Measurements from ENCODE around the gene EPN2.

The EPN2 gene

DNA sequence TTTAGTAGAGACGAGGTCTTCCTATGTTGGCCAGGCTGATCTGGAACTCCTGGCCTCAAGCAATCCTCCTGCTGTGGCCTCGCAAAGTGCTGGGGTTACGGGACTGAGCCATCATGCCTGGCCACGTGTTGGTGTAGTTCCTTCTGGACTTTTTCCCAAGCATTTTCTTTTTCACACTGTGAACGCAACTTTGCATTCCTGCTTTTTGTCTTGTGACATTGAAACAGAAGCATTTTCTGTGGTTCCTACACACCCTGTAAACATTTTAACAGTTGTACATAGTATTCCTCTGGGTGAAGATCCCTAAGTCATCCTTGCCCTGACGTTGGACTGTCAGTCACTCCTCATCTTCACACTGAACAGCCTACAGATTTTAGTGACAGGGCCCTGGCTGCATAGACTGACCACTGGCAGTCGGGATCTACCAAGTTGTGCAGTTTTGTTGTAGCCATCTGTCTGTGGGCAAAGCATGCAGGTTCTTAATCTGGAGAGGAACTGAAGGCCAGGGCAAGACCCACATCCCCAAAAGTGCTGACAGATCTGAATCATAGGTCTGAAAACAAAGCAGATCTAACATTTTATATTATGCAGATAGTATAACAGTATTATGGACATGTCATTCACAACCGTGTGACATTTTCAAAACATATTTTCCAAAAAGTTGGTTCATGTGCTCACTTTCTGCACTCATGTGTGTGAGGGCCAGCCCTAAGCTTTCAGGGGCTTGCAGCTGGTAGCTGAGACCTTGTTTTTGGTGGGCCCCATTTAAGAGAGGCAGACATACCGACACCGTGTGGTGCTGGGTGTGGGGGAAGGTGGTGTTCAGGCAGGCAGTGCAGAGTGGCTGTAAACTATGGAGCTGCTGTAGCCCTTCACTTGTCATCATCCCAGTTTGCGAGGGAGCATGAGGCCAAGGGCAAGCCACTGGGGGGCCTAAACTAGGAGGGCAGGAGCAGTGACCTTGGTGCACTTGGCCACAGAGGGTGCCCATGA, 59.9 kb downstream of the EPN2 start:
- peaks cover 2% of the 10 kb centered on the region for H3K36me3 ChIP-seq (ENCODE audit: insufficient read depth, low read length)
- peaks cover 31% of the 10 kb centered on the region for H3K4me1 ChIP-seq (ENCODE audit: insufficient read depth, low read length)
- no peaks in the 10 kb centered on the region for H3K9me3 ChIP-seq (ENCODE audit: low read length)
- no peaks in the 10 kb centered on the region for H3K27me3 ChIP-seq (ENCODE audit: insufficient read depth, low read length)
- no peak overlapping the region for H3K4me3 ChIP-seq (ENCODE audit: low read length)
- H2AFZ ChIP-seq (ENCODE audit: low read depth, low read length): no peak overlapping the region

DNA sequence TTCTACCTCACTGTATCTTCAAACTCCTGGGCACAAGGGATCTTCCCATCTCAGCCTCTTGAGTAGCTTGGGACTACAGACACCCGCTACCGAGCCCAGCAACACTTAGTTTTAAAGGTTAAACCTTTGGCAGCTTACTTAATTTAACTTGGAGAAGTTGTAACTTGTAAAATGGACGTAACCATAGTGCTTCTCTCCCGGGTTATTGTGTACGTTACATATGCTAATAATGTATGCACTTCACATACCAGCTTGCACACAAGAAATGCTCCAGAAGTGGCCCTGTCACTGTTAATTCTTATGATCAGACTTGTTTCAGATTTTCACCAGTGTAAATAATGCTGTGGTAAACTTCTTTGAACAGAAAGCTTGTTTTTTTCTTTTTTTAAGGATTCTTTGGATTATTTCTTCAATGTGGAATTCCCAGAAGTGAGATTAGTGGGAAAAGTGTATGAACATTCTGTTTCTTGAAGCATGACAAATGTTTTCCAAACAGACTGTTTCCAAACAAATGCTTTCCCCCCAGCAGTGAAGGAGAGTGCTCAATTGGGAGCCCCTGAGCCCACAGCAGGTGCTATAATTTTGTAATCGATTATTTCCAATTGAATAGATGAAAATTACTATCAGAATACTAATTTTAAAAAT, 61.5 kb downstream of the EPN2 start:
- peaks cover 31% of the 10 kb centered on the region for H3K4me1 ChIP-seq (ENCODE audit: insufficient read depth, low read length)
- no peak overlapping the region for H3K4me3 ChIP-seq (ENCODE audit: low read length)
- H2AFZ ChIP-seq (ENCODE audit: low read depth, low read length): no peak overlapping the region
- no peaks in the 10 kb centered on the region for H3K9me3 ChIP-seq (ENCODE audit: low read length)
- no peaks in the 10 kb centered on the region for H3K36me3 ChIP-seq (ENCODE audit: insufficient read depth, low read length)
- H3K27me3 ChIP-seq (ENCODE audit: insufficient read depth, low read length): no peaks in the 10 kb centered on the region

DNA sequence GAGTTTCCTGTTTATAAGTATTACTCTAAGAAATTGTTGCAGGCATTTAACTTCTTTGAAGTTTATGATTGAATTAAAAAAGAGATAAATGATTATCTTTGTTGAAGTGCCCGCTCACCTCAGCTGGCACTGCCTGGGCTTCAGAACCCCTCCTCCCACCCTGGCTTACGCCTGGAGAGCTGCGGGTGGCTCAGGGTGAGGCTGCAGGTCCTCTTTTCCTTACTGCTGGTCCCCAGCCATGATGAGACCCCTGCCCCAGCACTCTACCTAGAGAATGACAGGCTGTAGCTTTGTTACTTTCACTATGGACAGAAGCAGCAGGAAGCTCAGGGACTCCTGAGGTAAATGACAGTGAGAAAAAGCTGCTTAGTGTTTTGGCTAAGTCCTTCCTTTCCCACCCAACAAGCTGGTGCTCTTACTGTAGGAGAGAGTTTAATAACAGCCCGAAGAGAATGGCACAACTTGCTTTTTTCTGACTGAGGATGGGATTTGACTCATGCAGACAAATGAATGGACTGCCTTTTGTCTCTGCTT, 62.1 kb downstream of the EPN2 start:
- no peaks in the 10 kb centered on the region for H3K27me3 ChIP-seq (ENCODE audit: insufficient read depth, low read length)
- H3K4me1 ChIP-seq (ENCODE audit: insufficient read depth, low read length): peaks cover 31% of the 10 kb centered on the region
- no peaks in the 10 kb centered on the region for H3K9me3 ChIP-seq (ENCODE audit: low read length)
- H3K36me3 ChIP-seq (ENCODE audit: insufficient read depth, low read length): peaks cover 2% of the 10 kb centered on the region
- no peak overlapping the region for H3K4me3 ChIP-seq (ENCODE audit: low read length)
- H2AFZ ChIP-seq (ENCODE audit: low read depth, low read length): no peak overlapping the region

DNA sequence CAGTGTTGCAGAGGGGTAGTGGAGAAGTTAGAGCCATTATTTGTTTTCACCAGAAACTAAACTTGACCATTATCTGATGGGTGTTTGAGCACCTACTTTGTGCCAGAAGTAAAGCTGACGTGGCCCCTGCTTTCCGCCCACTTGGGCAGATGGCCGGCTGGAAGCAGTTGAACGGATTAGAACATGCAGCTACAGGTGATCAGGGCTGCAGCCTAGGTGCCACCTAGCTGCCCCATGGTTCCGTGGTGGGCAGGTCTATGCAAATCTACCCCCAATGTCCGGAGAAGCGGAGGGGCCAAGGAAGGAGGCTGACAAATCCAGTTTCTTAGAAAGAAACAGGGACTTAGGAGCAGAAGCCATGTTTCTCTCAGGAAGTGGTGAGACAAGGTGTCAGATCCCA, 62.7 kb downstream of the EPN2 start:
- H3K4me1 ChIP-seq (ENCODE audit: insufficient read depth, low read length): peaks cover 31% of the 10 kb centered on the region
- no peak overlapping the region for H3K4me3 ChIP-seq (ENCODE audit: low read length)
- H3K36me3 ChIP-seq (ENCODE audit: insufficient read depth, low read length): peaks cover 3% of the 10 kb centered on the region
- no peaks in the 10 kb centered on the region for H3K9me3 ChIP-seq (ENCODE audit: low read length)
- no peak overlapping the region for H2AFZ ChIP-seq (ENCODE audit: low read depth, low read length)
- no peaks in the 10 kb centered on the region for H3K27me3 ChIP-seq (ENCODE audit: insufficient read depth, low read length)

DNA sequence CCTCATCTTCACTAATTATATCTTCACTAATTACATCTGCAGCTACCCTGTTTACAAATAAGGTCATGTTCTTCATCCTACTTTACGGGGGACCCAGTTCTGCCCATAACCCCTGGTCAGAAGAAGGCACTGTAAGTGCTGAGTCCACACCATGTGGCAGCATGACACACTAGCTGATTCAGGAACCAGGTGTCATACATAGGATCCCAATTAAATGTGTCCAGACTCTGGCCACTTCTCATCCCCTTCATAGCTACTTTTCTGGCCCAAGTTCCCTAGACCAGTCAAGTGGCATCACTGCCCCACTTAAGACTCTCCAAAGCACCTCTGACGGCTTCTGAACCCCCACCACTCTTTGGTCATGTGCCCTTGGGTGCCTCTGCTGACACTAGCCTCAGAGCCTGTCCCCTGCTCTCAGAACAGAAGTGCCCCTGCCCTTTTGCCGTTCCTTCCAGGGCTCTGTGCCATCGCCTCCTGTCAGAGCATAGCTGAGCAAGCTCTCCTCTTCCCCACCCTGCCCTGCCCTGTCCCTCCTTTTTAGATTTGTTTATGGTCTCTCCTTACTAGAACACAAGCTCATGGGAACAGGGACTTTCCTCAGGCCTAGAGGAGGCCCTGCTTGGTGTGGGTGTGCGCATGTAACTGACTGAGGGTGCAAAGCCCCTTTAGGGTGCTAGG, 64.2 kb downstream of the EPN2 start:
- Histone ChIP-seq H3K36me3 (ENCODE audit: insufficient read depth, low read length) (peaks cover 3% of the 10 kb centered on the region), H3K27me3 (ENCODE audit: insufficient read depth, low read length) (no peaks in the 10 kb centered on the region), H3K4me3 (ENCODE audit: low read length) (no peak overlapping the region), H3K4me1 (ENCODE audit: insufficient read depth, low read length) (peaks cover 31% of the 10 kb centered on the region), H3K9me3 (ENCODE audit: low read length) (no peaks in the 10 kb centered on the region), H2AFZ (ENCODE audit: low read depth, low read length) (no peak overlapping the region)

DNA sequence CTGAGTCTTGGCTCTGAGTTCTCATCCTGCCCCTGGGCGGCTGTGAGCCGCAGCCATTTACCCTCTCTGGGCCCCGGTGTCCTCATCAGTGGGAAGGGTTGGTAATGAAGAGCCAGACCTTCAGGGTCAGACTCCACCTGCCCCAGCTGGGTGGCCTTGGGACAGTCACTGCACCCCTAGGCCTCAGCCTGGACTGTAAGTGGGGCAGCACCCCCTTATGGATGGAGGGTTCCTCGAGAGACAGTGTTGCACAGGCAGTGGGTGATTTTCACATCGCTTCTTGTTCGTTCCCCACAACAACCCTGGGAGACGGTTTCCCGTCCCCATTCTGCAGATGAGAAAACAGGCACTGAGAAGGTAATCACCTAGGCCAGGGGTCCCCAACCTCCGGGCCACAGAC, 64.8 kb downstream of the EPN2 start:
- Histone ChIP-seq H3K36me3 (ENCODE audit: insufficient read depth, low read length) (peaks cover 3% of the 10 kb centered on the region), H2AFZ (ENCODE audit: low read depth, low read length) (no peak overlapping the region), H3K4me3 (ENCODE audit: low read length) (no peak overlapping the region), H3K27me3 (ENCODE audit: insufficient read depth, low read length) (no peaks in the 10 kb centered on the region), H3K4me1 (ENCODE audit: insufficient read depth, low read length) (peaks cover 29% of the 10 kb centered on the region), H3K9me3 (ENCODE audit: low read length) (no peaks in the 10 kb centered on the region)

DNA sequence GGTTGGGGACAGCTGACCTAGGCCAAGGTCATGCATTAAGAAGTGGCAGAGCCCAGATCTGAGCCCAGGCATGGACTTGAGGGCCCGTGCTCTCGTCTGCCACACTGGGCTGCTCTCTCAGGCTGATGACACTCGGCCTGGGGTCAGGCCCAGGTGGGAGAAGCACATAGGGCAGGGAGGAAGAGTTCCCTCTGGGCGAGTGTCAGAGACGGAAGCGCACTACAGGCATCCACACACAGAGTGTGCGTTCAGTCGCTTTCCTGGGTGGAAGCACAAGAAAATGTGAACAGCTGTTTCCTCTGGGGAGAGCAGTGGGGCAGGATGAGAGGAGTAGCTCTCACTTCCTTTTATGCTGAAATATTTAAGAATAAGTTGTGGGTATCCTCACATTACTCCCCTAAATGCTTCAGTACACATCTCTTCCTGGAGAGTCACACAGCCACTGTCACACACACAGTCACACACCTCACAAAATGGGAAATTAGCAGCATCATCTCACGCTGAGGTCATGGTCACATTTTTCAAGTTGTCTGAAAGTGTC, 65.7 kb downstream of the EPN2 start:
- Histone ChIP-seq H3K27me3 (ENCODE audit: insufficient read depth, low read length) (no peaks in the 10 kb centered on the region), H3K4me3 (ENCODE audit: low read length) (no peak overlapping the region), H3K36me3 (ENCODE audit: insufficient read depth, low read length) (peaks cover 3% of the 10 kb centered on the region), H3K9me3 (ENCODE audit: low read length) (no peaks in the 10 kb centered on the region), H3K4me1 (ENCODE audit: insufficient read depth, low read length) (peaks cover 21% of the 10 kb centered on the region), H2AFZ (ENCODE audit: low read depth, low read length) (no peak overlapping the region)

DNA sequence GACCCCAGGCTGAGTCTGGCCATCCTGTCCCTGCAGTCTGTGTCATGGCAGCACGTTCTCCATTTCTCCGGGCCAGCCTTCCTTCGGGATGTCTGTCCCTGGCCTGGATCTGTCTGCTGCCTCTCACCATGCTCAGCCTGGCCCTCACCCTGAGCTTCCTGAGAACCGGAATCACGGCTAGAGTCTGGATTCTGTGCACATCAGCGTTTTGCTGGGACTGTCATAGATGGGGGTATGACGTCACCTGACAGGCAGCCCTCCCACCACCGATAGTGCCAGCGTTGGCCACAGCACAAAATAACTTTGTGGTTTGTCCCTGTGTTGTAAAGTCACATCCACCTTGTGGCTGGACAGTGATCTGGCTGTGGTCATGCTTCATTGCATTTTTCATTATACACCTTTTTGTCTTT, 66.2 kb downstream of the EPN2 start:
- peaks cover 18% of the 10 kb centered on the region for H3K4me1 ChIP-seq (ENCODE audit: insufficient read depth, low read length)
- H3K27me3 ChIP-seq (ENCODE audit: insufficient read depth, low read length): no peaks in the 10 kb centered on the region
- H3K9me3 ChIP-seq (ENCODE audit: low read length): no peaks in the 10 kb centered on the region
- no peak overlapping the region for H2AFZ ChIP-seq (ENCODE audit: low read depth, low read length)
- H3K36me3 ChIP-seq (ENCODE audit: insufficient read depth, low read length): peaks cover 3% of the 10 kb centered on the region
- no peak overlapping the region for H3K4me3 ChIP-seq (ENCODE audit: low read length)

DNA sequence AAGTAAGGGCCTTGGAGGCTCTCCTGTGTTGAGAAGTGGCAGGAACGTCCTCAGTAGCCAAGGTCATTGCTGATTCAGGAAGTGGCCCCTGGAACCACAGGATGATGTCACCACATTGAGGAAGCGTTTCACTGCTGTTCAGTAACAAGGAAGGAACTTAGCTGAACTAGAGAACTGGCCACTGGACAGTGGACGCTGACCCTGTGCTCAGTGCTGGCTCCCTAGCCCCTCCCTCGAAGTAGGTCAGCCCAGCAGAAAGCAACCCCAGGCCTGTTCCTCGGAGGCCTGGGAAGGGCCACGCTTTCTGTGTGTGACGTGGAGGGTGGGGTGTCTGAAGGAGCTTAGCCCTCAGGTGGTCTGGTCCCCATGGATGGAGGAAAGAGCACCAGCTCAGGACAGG, 67.0 kb downstream of the EPN2 start:
- Histone ChIP-seq H3K4me3 (ENCODE audit: low read length) (no peak overlapping the region), H3K27me3 (ENCODE audit: insufficient read depth, low read length) (no peaks in the 10 kb centered on the region), H2AFZ (ENCODE audit: low read depth, low read length) (no peak overlapping the region), H3K9me3 (ENCODE audit: low read length) (no peaks in the 10 kb centered on the region), H3K36me3 (ENCODE audit: insufficient read depth, low read length) (peaks cover 3% of the 10 kb centered on the region), H3K4me1 (ENCODE audit: insufficient read depth, low read length) (peaks cover 9% of the 10 kb centered on the region)

DNA sequence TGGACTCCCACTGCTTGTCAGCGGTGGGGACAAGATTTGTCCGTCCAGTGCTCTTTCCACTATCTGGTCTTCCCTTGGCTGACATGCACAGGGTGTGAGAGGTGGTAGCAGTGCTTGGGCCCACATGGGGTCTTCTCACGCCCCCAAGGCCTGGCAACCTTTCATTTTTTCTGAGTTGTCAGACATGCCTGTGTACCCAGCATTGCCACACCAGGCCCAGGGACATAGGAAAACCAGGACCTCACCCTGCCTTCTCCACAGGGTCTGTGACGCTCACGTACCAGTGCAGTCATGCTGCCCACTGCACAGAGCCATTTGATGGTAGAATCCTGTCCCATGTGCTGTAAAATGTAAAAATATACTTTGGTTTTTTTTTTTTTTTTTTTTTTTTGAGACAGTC, 67.6 kb downstream of the EPN2 start:
- Histone ChIP-seq H3K9me3 (ENCODE audit: low read length) (no peaks in the 10 kb centered on the region), H3K4me3 (ENCODE audit: low read length) (no peak overlapping the region), H2AFZ (ENCODE audit: low read depth, low read length) (no peak overlapping the region), H3K36me3 (ENCODE audit: insufficient read depth, low read length) (peaks cover 4% of the 10 kb centered on the region), H3K4me1 (ENCODE audit: insufficient read depth, low read length) (peaks cover 4% of the 10 kb centered on the region), H3K27me3 (ENCODE audit: insufficient read depth, low read length) (no peaks in the 10 kb centered on the region)

DNA sequence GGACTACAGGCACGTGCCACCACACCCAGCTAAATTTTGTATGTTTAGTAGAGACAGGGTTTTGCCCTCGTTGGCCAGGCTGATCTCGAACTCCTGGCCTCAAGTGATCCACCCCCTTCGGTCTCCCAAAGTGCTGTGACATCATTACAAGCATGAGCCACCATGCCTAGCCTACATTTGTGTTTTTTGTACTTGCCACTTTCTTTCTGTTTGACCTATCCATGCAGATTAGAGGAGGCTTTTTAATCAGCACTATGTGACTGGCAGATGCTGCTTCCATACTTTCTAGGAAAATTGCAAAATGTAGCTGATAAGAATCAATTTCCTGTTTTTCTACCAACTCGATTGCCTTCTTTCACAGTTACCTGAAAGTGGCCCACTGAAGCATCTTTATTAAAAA, 68.1 kb downstream of the EPN2 start:
- Histone ChIP-seq H2AFZ (ENCODE audit: low read depth, low read length) (no peak overlapping the region), H3K36me3 (ENCODE audit: insufficient read depth, low read length) (peaks cover 8% of the 10 kb centered on the region), H3K4me3 (ENCODE audit: low read length) (no peak overlapping the region)

DNA sequence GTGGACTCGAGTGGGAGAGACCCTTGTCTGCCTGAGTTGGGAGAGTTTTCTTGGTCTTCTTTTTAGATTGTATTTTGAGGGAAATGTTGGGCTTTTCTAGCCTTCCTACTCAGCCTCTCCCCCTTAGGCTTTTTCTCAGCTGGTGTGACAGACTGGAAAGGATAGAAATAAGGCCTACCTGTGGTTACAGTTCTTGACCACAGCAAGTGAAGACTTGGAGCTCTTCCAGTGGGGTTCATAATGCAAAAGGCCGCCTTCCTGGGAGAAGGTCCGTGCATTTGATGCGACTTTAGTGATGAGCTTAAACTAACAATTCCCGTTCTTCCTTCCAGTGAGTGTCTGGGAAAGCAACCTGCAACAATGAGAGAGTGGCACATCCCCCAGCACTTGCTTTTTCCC, 68.6 kb downstream of the EPN2 start:
- no peaks in the 10 kb centered on the region for H3K9me3 ChIP-seq (ENCODE audit: low read length)

More for the DNA sequence above, 68.1 kb downstream of the EPN2 start:
- Histone ChIP-seq H3K4me1 (ENCODE audit: insufficient read depth, low read length) (no peaks in the 10 kb centered on the region), H3K27me3 (ENCODE audit: insufficient read depth, low read length) (no peaks in the 10 kb centered on the region), H3K9me3 (ENCODE audit: low read length) (no peaks in the 10 kb centered on the region)

More for the DNA sequence above, 68.6 kb downstream of the EPN2 start:
- Histone ChIP-seq H3K4me3 (ENCODE audit: low read length) (no peak overlapping the region), H3K27me3 (ENCODE audit: insufficient read depth, low read length) (no peaks in the 10 kb centered on the region), H2AFZ (ENCODE audit: low read depth, low read length) (no peak overlapping the region), H3K4me1 (ENCODE audit: insufficient read depth, low read length) (no peaks in the 10 kb centered on the region), H3K36me3 (ENCODE audit: insufficient read depth, low read length) (peaks cover 8% of the 10 kb centered on the region)

All from neuron (in vitro differentiated cells).